GM21381 (cell line): ENCODE data around the gene KIR2DL3.

Experiments
- ATAC-seq: cut with Tn5 transposase; IDR thresholded peaks from one replicate; pipeline ENCODE4 v1.9.1; 2021; ENCODE audit warnings: mild to moderate bottlenecking, moderate library complexity; ENCODE audit not compliant: unreplicated experiment

Gene KIR2DL3

GRCh38 chr19:54790711-54791110, 52.4 kb downstream of the KIR2DL3 start:
- ATAC-seq, result no peak

DNA sequence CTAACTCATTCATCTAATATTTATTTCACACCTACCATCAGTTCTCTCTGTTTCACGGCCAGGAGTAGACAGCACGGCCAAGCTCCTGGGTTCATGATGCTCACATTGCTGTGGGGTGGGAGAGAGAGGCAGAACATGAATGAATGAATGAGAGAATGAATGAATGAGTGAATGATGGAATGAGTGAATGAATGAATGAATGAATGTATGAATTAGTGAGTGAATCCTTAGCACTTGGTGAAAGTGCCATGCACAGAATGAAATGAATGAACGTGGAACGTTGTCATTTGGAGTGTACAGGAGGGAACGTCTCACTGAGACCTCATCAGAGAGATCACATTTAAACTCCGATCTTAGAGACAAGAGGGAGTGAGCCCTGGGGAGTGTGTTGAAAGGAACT, 53.2 kb downstream of the KIR2DL3 start:
- no peak for ATAC-seq

GRCh38 chr19:54792814-54793213, 54.5 kb downstream of the KIR2DL3 start:
- no peak for ATAC-seq

DNA sequence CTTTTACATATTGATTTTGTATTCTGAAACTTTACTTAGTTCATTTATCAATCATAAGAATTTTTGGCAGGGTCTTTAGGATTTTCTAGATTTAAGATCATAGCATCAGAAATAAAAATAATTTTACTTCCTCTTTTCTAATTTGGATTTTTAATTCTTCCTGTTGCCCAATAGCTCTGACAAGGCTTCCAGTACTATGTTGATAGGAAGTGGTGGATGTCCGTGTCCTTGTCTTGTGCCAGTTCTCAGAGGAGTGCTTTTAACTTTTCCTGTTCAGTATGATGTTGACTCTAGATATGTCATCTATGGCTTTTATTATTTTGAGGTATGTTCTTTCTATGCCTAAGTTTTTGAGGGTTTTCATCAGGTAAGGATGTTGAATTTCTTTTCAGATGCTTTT, 57.4 kb downstream of the KIR2DL3 start:
- no peak for ATAC-seq
